Measurements from ENCODE around the gene ANO4.

- TF ChIP-seq, protein P1, sequence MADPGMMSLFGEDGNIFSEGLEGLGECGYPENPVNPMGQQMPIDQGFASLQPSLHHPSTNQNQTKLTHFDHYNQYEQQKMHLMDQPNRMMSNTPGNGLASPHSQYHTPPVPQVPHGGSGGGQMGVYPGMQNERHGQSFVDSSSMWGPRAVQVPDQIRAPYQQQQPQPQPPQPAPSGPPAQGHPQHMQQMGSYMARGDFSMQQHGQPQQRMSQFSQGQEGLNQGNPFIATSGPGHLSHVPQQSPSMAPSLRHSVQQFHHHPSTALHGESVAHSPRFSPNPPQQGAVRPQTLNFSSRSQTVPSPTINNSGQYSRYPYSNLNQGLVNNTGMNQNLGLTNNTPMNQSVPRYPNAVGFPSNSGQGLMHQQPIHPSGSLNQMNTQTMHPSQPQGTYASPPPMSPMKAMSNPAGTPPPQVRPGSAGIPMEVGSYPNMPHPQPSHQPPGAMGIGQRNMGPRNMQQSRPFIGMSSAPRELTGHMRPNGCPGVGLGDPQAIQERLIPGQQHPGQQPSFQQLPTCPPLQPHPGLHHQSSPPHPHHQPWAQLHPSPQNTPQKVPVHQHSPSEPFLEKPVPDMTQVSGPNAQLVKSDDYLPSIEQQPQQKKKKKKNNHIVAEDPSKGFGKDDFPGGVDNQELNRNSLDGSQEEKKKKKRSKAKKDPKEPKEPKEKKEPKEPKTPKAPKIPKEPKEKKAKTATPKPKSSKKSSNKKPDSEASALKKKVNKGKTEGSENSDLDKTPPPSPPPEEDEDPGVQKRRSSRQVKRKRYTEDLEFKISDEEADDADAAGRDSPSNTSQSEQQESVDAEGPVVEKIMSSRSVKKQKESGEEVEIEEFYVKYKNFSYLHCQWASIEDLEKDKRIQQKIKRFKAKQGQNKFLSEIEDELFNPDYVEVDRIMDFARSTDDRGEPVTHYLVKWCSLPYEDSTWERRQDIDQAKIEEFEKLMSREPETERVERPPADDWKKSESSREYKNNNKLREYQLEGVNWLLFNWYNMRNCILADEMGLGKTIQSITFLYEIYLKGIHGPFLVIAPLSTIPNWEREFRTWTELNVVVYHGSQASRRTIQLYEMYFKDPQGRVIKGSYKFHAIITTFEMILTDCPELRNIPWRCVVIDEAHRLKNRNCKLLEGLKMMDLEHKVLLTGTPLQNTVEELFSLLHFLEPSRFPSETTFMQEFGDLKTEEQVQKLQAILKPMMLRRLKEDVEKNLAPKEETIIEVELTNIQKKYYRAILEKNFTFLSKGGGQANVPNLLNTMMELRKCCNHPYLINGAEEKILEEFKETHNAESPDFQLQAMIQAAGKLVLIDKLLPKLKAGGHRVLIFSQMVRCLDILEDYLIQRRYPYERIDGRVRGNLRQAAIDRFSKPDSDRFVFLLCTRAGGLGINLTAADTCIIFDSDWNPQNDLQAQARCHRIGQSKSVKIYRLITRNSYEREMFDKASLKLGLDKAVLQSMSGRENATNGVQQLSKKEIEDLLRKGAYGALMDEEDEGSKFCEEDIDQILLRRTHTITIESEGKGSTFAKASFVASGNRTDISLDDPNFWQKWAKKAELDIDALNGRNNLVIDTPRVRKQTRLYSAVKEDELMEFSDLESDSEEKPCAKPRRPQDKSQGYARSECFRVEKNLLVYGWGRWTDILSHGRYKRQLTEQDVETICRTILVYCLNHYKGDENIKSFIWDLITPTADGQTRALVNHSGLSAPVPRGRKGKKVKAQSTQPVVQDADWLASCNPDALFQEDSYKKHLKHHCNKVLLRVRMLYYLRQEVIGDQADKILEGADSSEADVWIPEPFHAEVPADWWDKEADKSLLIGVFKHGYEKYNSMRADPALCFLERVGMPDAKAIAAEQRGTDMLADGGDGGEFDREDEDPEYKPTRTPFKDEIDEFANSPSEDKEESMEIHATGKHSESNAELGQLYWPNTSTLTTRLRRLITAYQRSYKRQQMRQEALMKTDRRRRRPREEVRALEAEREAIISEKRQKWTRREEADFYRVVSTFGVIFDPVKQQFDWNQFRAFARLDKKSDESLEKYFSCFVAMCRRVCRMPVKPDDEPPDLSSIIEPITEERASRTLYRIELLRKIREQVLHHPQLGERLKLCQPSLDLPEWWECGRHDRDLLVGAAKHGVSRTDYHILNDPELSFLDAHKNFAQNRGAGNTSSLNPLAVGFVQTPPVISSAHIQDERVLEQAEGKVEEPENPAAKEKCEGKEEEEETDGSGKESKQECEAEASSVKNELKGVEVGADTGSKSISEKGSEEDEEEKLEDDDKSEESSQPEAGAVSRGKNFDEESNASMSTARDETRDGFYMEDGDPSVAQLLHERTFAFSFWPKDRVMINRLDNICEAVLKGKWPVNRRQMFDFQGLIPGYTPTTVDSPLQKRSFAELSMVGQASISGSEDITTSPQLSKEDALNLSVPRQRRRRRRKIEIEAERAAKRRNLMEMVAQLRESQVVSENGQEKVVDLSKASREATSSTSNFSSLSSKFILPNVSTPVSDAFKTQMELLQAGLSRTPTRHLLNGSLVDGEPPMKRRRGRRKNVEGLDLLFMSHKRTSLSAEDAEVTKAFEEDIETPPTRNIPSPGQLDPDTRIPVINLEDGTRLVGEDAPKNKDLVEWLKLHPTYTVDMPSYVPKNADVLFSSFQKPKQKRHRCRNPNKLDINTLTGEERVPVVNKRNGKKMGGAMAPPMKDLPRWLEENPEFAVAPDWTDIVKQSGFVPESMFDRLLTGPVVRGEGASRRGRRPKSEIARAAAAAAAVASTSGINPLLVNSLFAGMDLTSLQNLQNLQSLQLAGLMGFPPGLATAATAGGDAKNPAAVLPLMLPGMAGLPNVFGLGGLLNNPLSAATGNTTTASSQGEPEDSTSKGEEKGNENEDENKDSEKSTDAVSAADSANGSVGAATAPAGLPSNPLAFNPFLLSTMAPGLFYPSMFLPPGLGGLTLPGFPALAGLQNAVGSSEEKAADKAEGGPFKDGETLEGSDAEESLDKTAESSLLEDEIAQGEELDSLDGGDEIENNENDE (IDR thresholded peaks at IDR 0.05; ENCODE audit: insufficient replicate concordance, low read length) = no peak
- TF ChIP-seq, protein P2, sequence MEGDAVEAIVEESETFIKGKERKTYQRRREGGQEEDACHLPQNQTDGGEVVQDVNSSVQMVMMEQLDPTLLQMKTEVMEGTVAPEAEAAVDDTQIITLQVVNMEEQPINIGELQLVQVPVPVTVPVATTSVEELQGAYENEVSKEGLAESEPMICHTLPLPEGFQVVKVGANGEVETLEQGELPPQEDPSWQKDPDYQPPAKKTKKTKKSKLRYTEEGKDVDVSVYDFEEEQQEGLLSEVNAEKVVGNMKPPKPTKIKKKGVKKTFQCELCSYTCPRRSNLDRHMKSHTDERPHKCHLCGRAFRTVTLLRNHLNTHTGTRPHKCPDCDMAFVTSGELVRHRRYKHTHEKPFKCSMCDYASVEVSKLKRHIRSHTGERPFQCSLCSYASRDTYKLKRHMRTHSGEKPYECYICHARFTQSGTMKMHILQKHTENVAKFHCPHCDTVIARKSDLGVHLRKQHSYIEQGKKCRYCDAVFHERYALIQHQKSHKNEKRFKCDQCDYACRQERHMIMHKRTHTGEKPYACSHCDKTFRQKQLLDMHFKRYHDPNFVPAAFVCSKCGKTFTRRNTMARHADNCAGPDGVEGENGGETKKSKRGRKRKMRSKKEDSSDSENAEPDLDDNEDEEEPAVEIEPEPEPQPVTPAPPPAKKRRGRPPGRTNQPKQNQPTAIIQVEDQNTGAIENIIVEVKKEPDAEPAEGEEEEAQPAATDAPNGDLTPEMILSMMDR (IDR thresholded peaks at IDR 0.05; ENCODE audit: control extremely low read depth in 1 of 3, insufficient read depth in 1 of 3, low read depth in 1 of 3, low read length in 3 of 3) = no peak
- TF ChIP-seq EP300 (IDR thresholded peaks at IDR 0.05; ENCODE audit: borderline replicate concordance in 1 of 2, low read depth in 2 of 2, low read length in 2 of 2) (no peak), POU5F1 (IDR thresholded peaks at IDR 0.05; ENCODE audit: low read depth, low read length) (no peak), ZNF274 (IDR thresholded peaks at IDR 0.05; ENCODE audit: borderline replicate concordance, extremely low read depth, low read length) (no peak), POLR2A (IDR thresholded peaks at IDR 0.05; ENCODE audit: control extremely low read depth in 1 of 2, low read depth in 2 of 2, low read length in 2 of 2) (no peak), JUND (IDR thresholded peaks at IDR 0.05; ENCODE audit: low read length) (no peak), SIN3A (conservative IDR thresholded peaks at IDR 0.05 in 1 of 2, IDR thresholded peaks at IDR 0.05 in 1 of 2; ENCODE audit: low read depth in 1 of 2, low read length in 2 of 2) (no peak), CHD1 (IDR thresholded peaks at IDR 0.05; ENCODE audit: low read depth, low read length) (no peak), HDAC6 (IDR thresholded peaks at IDR 0.05; ENCODE audit: low read depth, low read length) (no peak), PHF8 (conservative IDR thresholded peaks at IDR 0.05; ENCODE audit: low read depth, low read length) (no peak), POLR2AphosphoS5 (IDR thresholded peaks at IDR 0.05; ENCODE audit: low read depth, low read length) (no peak), JUN (IDR thresholded peaks at IDR 0.05; ENCODE audit: low read depth, low read length) (no peak)
These were observed 141.4 kb downstream of the ANO4 start for GRCh38 chr12:100935929-100936328.
